ENCODE data around the gene NEK10.

The NEK10 gene

GRCh38 chr3:27081992-27082607 is 287.1 kb downstream of the NEK10 start:
- H3K27ac ChIP-seq, result no peak overlapping the region
- no peak for TF ChIP-seq CTCF (conservative IDR thresholded peaks at IDR 0.05)

DNA sequence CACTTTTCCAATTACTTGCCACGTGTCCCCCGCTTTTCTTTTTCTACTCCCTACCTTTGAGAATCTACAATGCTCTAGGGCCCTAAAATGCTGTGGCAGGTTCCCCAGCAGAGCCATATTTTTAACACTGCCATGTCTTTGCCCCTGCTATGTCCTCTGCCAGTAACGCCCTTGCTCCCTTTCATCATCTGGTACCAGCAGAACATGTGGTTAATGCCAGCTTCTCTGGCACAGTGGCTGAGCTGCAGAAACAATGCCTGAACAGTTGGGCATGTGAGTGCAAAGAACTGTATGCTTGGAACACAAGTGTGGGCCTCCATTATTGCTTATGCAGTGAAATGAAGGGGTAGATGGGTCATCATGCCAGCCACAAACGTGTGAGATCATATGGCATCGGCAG is 287.6 kb downstream of the NEK10 start:
- TF ChIP-seq CTCF (conservative IDR thresholded peaks at IDR 0.05), result no peak

DNA sequence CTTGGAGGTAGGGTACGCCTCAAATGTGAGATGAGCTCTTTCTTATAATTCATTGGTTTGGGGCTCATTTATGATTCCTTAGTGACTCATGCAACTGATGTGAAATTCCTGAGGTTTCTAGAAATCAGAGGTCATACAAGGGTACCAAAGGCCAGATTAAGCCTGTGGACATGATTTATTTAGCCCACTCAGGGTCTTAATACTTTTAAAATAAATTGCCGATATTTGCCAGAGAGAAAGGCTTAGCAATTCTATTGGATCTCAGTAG is 289.0 kb downstream of the NEK10 start:
- H3K27ac ChIP-seq, result no peak overlapping the region
- no peak for TF ChIP-seq CTCF (conservative IDR thresholded peaks at IDR 0.05)

More for the DNA sequence above, 287.6 kb downstream of the NEK10 start:
- no peak overlapping the region for H3K27ac ChIP-seq

GRCh38 chr3:27079427-27080257 is 289.5 kb downstream of the NEK10 start:
- TF ChIP-seq CTCF (conservative IDR thresholded peaks at IDR 0.05), result no peak
- no peak overlapping the region for H3K27ac ChIP-seq

GRCh38 chr3:27078246-27078913 is 290.8 kb downstream of the NEK10 start:
- H3K27ac ChIP-seq, result no peak overlapping the region
- no peak for TF ChIP-seq CTCF (conservative IDR thresholded peaks at IDR 0.05)

GRCh38 chr3:27076815-27077630 is 292.2 kb downstream of the NEK10 start:
- no peak for TF ChIP-seq CTCF (conservative IDR thresholded peaks at IDR 0.05)
- no peak overlapping the region for H3K27ac ChIP-seq

GRCh38 chr3:27074914-27075313 is 294.3 kb downstream of the NEK10 start:
- no peak overlapping the region for H3K27ac ChIP-seq
- TF ChIP-seq CTCF (conservative IDR thresholded peaks at IDR 0.05), result no peak

All from VCaP (cell line).